Epithelial cell of esophagus (primary cell): ENCODE data around the gene CYP2W1.
A peak's percentile ranks its signal among the peaks of the same experiment; 100 is the strongest.

ENCODE experiments used
- DNase-seq: peaks from one replicate; pipeline ENCODE4 v3.0.0; 2010; ENCODE audit warnings: low read depth
- H3K4me3 ChIP-seq: 2 replicates; pipeline ENCODE4 v1.5.1; 2011; ENCODE audit warnings: mild to moderate bottlenecking, low read length, control low read depth
- CTCF ChIP-seq: IDR thresholded peaks from 2 replicates; pipeline ENCODE4 v1.5.1; 2011; ENCODE audit warnings: low read depth, mild to moderate bottlenecking, low read length, control low read depth, inconsistent platforms; ENCODE audit not compliant: insufficient read depth; ENCODE audit errors: missing control alignments

CYP2W1 gene

DNA sequence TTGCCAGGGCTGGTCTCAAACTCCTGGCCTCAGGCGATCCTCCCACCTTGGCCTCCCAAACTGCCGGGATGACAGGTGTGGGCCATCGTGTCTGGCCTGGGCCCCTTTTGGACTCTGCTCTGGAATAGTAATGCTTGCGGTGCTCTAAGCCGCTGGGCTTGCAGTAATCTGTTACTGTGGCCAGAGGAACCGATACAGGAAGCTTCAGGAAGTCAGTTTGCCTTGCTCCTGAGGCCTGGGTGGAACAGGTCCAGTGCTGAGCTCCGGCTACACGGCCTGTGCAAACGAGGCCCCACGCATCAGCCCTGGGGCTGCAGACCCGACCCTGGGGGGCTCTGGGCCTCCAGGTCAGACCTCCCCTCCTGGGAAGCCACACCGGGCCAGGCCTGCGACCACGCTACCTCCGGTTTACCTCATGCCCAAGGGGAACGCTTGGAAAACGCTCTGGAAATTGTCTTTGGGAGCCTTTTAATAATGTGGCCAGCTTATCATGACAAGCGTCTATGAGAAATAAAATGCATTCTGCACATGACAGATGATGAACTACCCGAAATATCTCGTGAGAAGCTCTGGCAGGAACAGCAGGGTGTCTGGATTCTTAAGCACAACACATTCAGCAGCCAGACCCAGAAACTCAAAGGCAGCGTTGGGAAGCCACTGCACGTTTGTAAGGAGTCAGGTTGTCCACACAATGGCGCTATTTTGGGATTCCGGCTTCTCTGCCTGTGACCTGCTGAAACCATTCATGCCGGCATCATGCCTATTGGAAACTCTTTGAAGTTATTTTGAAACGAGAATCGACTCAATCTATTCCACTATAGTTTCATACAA, 18.4 kb upstream of the CYP2W1 start:
- H3K4me3 ChIP-seq = no peak overlapping the region
- no peak for DNase-seq
- peak; percentile 10 for TF ChIP-seq CTCF

DNA sequence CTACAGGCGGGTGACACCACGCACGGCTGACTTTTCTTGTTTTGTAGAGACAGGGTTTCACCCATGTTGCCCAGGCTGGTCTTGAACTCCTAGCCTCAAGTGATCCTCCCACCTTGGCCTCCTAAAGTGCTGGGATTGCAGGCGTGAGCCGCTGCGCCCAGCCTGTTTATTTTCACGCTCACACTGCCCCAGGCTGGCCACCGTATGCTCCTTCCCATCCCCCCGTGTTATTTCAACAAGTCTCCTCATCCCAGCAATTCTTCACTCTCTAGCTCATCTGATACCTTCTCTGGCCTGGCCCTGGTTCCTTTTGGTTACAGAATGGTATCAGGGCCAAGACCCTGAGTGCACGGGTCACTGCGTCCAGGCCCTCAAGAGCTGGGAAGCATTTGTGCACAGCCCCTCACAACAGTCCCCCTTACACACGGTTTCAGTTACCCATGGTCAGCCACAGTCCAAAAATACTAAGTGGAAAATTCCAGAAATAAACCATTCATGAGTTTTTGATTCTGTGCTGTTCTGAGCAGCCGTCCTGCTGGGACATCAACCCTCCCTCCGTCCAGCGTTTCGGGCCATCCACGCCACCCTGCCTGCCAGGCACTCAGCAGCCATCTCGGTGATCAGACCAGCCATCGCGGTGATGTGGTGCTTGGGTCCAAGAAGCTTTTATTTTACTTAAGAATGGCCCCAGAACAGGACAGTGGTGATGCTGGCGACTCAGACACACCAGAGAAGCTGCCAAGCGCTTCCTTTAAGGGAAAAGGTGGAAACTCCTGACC, 16.5 kb upstream of the CYP2W1 start:
- DNase-seq = no peak

DNA sequence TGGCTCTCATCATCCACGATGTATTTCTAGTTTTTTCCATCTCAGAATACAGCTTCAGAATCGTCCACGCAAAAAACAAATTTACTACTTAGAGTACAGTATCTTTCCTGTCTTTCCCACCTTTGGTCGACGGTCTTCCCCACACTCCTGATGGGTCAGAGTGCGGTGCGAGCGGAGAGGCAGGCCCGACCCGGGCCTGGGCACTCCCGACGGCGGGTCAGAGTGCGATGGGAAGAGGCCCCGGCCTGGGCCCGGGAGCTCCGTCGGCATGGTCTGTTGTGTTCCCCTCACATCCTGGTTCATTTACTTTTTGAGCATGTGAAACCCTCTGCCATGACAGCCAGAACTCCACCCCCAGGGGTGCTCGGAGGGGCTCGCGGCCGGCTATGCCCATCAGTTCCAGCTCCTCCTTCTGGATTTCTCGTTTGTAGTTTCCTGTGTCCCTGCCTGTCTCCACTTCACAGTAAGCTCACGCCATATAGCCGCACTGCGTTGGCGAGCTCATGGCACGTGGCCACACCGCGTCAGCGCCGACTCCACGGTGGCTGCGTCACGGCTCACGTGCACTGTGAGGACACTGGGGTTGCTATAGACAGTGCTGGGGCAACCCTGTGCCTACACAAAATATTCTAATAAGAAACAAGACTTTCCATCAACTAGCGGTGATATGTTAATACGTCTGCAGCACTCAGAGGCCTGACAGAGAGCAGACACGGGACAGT, 15.5 kb upstream of the CYP2W1 start:
- no peak overlapping the region for H3K4me3 ChIP-seq
- TF ChIP-seq CTCF = no peak
- no peak for DNase-seq

More for the DNA sequence above, 16.5 kb upstream of the CYP2W1 start:
- TF ChIP-seq CTCF = no peak
- no peak overlapping the region for H3K4me3 ChIP-seq

GRCh38 chr7:968205-969105, 14.5 kb upstream of the CYP2W1 start:
- H3K4me3 ChIP-seq = no peak overlapping the region
- no peak for DNase-seq
- TF ChIP-seq CTCF = no peak

DNA sequence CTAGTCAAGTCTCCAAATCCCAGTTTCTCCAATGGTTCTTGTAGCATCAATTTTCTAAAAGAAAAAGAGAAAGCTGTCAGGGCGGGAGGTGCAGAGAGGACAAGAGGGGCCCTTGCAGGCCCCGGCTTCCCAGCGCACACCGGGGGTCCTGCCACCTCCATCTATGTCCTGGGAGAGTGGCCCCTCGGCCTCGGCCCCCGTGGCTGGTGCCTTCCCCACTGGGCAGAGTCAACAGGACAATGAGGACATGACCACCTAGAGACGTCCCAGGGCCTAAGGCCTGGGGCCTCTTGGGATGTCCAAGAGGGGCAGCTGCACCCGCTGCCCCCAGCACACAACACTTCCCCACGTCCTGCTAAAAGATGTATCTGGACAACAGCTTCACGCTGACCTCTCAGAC, 13.6 kb upstream of the CYP2W1 start:
- TF ChIP-seq CTCF = no peak
- no peak for DNase-seq
- no peak overlapping the region for H3K4me3 ChIP-seq

DNA sequence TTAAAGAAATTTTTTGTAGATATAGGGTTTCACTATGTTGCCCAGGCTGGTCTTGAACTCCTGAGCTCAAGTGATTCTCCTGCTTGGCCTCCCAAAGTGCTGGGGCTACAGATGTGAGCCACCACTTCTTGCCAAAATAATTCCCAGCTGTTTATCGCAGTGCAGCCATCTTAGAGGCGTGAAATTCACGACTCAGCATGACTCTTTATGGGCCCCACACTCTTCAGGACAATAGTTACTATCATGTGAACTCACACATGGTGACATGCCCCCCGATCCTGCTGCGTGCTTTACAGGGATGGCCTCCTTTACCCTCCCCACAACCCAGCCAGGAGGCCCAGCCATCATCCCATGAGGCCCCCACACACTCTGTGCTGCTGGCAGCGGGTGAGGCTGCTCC, 12.2 kb upstream of the CYP2W1 start:
- no peak overlapping the region for H3K4me3 ChIP-seq
- DNase-seq = no peak
- no peak for TF ChIP-seq CTCF
